ENCODE results near the gene SLC22A31. TPM values are rescaled to one million over a fixed set of nuclear protein-coding genes. Genes with fewer than 3 reads are reported as not detected.

Gene SLC22A31
- total RNA-seq, 1 experiment from 2014 or later = 8.4 TPM

DNA sequence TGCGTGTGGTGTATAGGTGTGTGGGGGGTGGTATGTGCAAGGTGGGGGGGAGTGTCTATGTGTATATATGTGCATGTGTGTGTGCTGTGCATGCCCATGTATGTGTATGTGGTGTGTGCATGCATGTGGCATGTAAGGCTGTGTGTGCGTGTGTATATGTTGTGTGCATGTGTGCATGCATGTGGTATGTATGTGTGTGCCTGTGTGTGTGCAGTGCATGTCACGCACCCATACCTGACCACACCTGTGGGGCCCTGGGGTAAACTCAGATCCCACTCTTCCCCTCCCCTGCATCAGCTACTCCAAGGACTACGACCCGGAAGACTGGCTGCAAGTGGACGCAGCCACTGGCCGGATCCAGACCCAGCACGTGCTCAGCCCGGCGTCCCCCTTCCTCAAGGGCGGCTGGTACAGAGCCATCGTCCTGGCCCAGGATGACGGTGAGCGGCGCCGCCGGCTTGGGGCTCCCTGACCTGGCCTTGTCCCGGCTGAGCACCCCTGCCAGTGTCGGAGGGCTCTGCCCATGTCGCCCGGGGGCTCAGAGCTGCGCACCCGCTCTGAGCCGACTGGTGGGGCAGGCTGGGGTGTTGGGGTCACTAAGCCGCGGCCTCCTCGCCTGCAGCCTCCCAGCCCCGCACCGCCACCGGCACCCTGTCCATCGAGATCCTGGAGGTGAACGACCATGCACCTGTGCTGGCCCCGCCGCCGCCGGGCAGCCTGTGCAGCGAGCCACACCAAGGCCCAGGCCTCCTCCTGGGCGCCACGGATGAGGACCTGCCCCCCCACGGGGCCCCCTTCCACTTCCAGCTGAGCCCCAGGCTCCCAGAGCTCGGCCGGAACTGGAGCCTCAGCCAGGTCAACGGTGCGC lies 9.1 kb downstream of the SLC22A31 start:
- intact Hi-C loops (cut with micrococcal nuclease) = no loop called here
- no peaks in the 10 kb centered on the region for H4K20me1 ChIP-seq (ENCODE audit: low read length)
- H3F3A ChIP-seq (ENCODE audit: low read length, unreplicated experiment) = no peaks in the 10 kb centered on the region
- H3K9me2 ChIP-seq (replicated peaks; ENCODE audit: low read length) = no peaks in the 10 kb centered on the region
- CTCF ChIA-PET = no interaction called here
- H3K4me2 ChIP-seq (ENCODE audit: low read length) = no peak overlapping the region
- H3K9me3 ChIP-seq (ENCODE audit: low read length) = no peaks in the 10 kb centered on the region
- no peak overlapping the region for H3K27ac ChIP-seq (ENCODE audit: low read length)
- no peak overlapping the region for H3K9ac ChIP-seq (ENCODE audit: low read length)
- POLR2A ChIA-PET (ENCODE audit: unreplicated experiment) = no interaction called here
- no peaks in the 10 kb centered on the region for H3K4me1 ChIP-seq (ENCODE audit: insufficient read depth, low read length)
- no peaks in the 10 kb centered on the region for H3K27me3 ChIP-seq (ENCODE audit: low read length)
- TF ChIP-seq CTCF (conservative IDR thresholded peaks at IDR 0.05; ENCODE audit: low read depth, low read length) = no peak
- no peak for TF ChIP-seq EZH2 (IDR thresholded peaks at IDR 0.05; ENCODE audit: low read length, unreplicated experiment)
- TF ChIP-seq EZH2phosphoT487 (IDR thresholded peaks at IDR 0.05; ENCODE audit: borderline replicate concordance, low read length) = no peak
- no peak overlapping the region for H3K4me3 ChIP-seq (ENCODE audit: low read length)
- no peaks in the 10 kb centered on the region for H3K79me2 ChIP-seq (ENCODE audit: low read length)
- BruUV-seq (replicated peaks) = TSS peak; percentile 49
- DNase-seq (no peak), ATAC-seq (no peak)
- H3K36me3 ChIP-seq (ENCODE audit: low read depth, low read length) = no peaks in the 10 kb centered on the region
- H2AFZ ChIP-seq (ENCODE audit: low read length) = no peak overlapping the region

GRCh38 chr16:89190150-89190958 lies 10.0 kb downstream of the SLC22A31 start:
- POLR2A ChIA-PET (ENCODE audit: unreplicated experiment) = no interaction called here
- intact Hi-C loops (cut with micrococcal nuclease) = no loop called here

More at GRCh38 chr16:89190150-89190958, 10.0 kb downstream of the SLC22A31 start:
- Histone ChIP-seq H3K4me3 (ENCODE audit: low read length) (no peak overlapping the region), H3K4me2 (ENCODE audit: low read length) (no peak overlapping the region), H3K9ac (ENCODE audit: low read length) (no peak overlapping the region), H3K27me3 (ENCODE audit: low read length) (no peaks in the 10 kb centered on the region), H3K79me2 (ENCODE audit: low read length) (no peaks in the 10 kb centered on the region), H3K36me3 (ENCODE audit: low read depth, low read length) (no peaks in the 10 kb centered on the region), H3K4me1 (ENCODE audit: insufficient read depth, low read length) (no peaks in the 10 kb centered on the region), H3F3A (ENCODE audit: low read length, unreplicated experiment) (no peaks in the 10 kb centered on the region), H2AFZ (ENCODE audit: low read length) (no peak overlapping the region), H3K9me3 (ENCODE audit: low read length) (no peaks in the 10 kb centered on the region), H4K20me1 (ENCODE audit: low read length) (no peaks in the 10 kb centered on the region), H3K9me2 (replicated peaks; ENCODE audit: low read length) (no peaks in the 10 kb centered on the region), H3K27ac (ENCODE audit: low read length) (no peak overlapping the region)
- DNase-seq = no peak
- CTCF ChIA-PET = no interaction called here
- ATAC-seq = no peak
- BruUV-seq (replicated peaks) = no TSS peak
- TF ChIP-seq CTCF (conservative IDR thresholded peaks at IDR 0.05; ENCODE audit: low read depth, low read length) (no peak), EZH2 (IDR thresholded peaks at IDR 0.05; ENCODE audit: low read length, unreplicated experiment) (no peak), EZH2phosphoT487 (IDR thresholded peaks at IDR 0.05; ENCODE audit: borderline replicate concordance, low read length) (no peak)
